Midbrain (tissue), 1 donor: ENCODE measurements around the gene TRPV2.

ENCODE experiments used
- DNase-seq: peaks from one replicate; lab custom pipeline; 2025; lab: John Stamatoyannopoulos, UW

Gene TRPV2

GRCh38 chr17:16455997-16456741 lies 40.8 kb downstream of the TRPV2 start:
- no peak for DNase-seq

DNA sequence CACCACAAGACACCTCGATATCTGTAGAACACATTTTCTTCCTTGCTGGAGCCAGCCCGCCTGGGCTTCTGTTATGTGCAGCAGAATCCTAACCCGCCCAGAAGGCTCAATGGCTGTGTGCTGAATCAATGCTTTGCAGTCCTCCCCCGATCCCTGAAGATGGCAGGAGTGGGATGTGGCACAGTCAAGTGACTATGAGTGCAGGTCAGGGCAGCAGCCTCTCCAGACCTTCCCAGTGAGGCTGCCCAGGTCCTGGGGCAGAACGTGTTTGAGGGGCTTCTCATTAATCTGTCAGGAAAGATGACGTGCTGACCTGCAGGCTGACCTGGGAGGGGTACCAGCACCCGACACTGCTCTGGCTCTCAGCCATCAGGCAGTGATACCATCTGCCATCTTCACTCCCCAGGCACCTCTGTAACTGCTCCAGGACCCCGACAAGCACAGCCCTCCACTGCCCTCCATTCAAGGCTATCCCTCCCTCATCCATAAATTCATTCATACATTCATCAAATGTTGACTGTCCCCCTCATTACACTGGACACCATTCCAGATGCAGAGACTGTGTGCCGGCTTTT lies 41.5 kb downstream of the TRPV2 start:
- DNase-seq: no peak

DNA sequence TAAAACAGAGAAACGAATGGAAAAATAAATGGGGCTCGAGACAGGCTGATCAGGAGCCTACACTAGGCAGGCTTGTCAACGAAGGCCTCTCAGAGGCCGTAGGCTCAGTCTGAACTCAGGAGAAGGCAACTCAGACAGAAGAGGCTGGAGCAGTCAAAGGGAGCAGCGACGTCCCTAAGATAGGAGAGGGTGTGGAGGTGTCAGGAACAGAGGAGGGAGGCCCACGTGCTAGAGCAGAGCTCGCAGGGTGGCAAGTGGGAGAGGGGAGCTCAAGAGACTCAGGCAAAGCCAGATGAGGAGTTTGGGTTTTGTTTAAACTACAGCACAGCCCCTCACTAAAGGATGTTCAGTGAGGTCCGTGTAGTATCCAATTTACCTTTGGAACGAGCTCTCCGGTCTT lies 43.9 kb downstream of the TRPV2 start:
- no peak for DNase-seq

GRCh38 chr17:16459855-16460550 lies 44.6 kb downstream of the TRPV2 start:
- DNase-seq: no peak

GRCh38 chr17:16460796-16461605 lies 45.6 kb downstream of the TRPV2 start:
- no peak for DNase-seq

DNA sequence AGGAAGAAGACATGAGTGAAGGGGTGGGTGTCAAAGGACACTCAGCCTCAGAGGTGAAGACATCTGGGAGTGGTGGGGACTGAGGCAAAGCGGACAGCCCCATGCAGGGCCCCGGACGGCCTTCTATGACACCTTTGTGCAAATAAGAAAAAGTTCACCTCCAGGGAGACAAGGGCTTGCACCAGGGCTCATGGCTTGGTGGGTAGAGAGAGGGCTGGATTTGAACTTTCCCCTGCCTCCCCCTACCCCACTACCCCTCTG lies 46.2 kb downstream of the TRPV2 start:
- no peak for DNase-seq

- no peak for DNase-seq
These were observed 46.9 kb downstream of the TRPV2 start for GRCh38 chr17:16462070-16462864.

GRCh38 chr17:16463358-16464302 lies 48.3 kb downstream of the TRPV2 start:
- no peak for DNase-seq

- DNase-seq: no peak
These were observed 49.1 kb downstream of the TRPV2 start for GRCh38 chr17:16464303-16465051.

DNA sequence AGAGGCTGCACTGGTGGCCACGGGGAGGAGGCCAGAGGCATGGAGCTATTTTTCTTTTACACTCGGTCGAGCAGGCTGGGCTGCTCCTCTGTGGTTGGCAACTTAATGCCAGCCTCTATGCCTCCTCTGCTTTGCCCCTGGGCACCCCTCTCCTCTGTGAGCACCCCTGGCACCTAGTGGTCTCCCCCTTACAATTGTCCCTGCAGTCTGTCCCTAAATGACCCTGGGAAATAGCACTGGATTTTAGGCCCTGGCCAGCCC lies 49.6 kb downstream of the TRPV2 start:
- DNase-seq: no peak

DNA sequence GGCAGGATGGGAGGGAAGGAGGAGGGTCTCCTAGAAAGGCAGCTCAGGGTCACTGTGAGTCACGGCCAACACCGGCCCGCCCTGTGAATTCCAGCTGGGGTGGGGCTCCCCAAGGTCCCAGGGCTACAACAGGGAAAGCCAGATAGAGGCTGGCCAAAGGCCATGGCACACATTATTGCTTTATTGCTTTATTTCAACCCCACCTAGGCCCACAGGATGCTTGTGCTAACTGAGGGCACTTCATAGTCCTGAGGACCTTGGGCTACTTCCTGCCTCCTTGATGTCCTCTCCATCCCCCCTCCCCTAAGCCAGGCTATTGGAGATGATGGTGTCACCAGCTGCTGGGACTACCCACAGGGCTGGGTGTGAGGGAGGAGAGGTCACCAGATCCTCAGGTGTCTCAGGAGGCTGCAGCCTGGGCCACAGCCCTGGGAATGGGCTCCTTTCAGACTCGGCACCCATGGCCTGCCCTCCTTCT lies 50.5 kb downstream of the TRPV2 start:
- DNase-seq: no peak

DNA sequence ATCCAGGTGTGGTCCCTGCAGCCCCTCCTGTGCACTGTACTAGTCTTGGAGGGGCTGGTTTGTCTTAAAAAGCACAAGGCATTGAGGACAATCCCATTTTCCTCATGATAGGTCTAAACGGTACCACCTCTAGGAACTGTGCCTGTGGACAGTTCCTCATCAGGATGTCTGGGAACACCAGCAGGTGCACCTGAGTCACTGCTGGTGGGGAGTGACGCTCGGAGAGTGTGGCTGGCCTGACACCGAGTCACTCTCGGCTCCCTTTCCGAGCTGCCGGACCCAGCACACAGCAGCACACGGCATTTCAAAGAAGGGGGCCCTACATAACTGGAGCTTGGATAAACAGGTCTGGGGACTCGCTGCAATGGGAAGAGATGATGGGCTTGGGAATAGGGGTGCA lies 51.0 kb downstream of the TRPV2 start:
- DNase-seq: no peak

- no peak for DNase-seq
These were observed 51.7 kb downstream of the TRPV2 start for GRCh38 chr17:16467044-16467443.

DNA sequence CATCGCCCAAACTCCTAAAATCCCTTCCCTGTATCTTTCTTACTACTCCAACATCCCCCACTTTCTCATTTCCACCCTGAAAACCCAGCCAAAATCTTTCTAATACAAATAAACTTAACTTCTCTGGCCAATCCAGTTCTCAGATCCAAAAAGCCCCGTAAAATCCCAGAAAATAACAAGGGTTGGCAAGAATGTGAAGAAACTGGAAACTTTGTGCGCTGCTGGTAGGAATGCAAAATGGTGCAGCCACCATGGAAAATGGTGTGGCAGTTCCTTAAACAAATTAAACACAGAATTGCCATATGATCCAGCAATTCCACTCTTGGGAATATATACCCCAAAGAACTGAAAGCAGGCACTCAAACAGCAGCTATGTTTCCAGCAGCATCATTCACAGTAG lies 52.5 kb downstream of the TRPV2 start:
- no peak for DNase-seq

- DNase-seq: no peak
These were observed 53.1 kb downstream of the TRPV2 start for GRCh38 chr17:16468428-16468992.

- peak; percentile 16 for DNase-seq
These were observed 54.9 kb downstream of the TRPV2 start for GRCh38 chr17:16470265-16470664.

DNA sequence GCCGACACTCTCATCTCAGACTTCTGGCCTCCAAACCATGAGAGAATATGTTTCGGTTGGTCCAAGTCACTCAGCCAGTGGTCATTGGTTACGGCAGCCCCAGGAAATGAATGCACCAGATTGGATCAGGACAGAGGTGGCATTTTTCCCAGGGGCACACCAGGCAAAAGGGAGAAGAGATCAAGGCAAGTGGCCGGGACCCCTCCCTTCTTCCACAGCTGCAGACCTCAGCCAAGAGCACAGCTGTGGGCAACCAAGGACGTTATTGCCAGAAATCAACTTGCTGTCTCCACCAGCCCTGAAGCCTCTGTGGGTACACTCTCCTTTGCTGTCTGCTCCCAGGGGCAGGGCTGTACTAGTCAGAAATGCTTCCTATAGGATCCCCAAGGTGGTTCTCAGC lies 55.9 kb downstream of the TRPV2 start:
- no peak for DNase-seq

DNA sequence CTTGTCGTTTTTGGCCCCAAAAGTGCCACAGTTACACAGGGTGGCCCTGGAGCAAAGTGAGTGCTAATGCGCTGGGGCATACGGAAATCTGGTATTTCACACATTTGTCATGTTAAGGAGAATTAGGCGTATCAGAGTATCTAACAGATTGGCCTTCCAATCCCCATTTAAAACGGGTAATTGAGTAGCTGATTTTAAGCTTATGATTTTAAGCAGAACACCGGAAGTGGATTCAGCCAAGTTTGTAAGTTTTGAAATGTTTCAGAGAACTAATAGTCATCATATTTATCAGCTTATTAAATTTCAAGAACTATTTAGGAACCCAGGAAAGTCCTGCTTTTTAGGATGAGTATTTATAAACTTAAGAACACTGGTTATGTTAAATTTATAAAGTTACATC lies 57.2 kb downstream of the TRPV2 start:
- DNase-seq: no peak

DNA sequence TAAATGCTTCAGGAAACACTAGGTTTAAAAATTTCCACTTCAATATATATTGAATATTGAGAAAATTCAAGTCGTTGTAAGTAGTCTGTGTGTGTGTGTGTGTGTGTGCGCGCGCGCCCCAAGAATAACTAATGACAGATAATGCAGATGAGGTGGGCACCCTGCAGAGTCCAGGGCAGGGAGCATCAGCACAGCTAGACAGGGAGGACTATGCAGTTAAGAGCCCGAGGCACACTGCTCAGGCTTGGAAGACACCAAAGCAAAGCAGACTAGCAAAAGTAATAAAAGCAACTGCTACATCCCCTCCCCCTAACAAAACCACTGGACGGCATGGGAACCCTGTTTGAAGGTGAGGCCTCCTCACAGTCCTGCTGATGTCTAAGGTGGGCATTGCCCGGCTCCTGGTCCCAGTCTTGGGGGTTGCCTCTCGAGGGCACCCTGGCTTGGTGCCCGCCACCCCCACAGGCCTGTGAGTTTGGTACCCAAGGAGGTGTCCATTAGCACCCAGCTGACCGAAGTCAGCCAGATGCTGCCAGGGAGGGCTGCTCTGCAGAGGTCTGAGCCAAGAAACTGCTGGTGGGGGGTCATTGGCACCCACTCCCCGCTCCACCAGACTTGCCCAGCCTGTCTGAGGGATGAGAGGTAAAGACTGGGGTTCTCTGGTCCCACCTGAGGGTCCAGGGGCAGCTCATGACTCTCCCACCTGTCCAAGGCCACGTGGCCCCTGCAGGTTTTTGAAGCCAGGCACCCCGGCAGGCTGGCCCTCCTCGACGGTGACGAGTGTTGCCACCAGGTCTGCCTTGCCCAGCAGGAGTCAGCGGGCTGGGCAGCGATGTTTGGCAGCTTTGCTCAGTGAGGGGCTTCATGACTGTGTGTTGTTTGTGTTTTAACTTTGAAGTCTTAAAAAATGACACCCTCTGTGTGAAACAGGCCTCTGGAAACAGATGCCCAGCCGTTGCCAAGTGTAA lies 58.0 kb downstream of the TRPV2 start:
- no peak for DNase-seq
